ENCODE measurements around the gene SLC1A7.

DNA sequence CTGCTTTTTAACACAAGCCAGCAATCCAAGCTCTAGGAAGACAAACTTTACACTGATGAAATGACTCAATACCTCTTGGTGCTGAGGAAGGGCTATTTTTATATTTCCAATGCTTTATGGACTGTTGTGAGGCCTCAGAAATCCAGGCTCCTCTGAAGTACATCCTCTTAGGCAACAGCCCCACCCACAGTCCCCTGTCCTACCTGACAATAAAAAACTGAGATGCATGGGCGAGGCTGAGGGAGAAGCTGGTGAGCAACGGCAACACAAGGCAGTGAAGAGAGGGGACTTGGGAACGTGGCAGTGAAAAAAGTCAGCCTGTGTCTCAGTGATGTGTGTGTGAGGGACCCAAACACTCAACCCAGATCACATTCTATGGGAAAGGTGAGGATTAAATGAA is 44.1 kb upstream of the SLC1A7 start:
- TF ChIP-seq, protein P1, sequence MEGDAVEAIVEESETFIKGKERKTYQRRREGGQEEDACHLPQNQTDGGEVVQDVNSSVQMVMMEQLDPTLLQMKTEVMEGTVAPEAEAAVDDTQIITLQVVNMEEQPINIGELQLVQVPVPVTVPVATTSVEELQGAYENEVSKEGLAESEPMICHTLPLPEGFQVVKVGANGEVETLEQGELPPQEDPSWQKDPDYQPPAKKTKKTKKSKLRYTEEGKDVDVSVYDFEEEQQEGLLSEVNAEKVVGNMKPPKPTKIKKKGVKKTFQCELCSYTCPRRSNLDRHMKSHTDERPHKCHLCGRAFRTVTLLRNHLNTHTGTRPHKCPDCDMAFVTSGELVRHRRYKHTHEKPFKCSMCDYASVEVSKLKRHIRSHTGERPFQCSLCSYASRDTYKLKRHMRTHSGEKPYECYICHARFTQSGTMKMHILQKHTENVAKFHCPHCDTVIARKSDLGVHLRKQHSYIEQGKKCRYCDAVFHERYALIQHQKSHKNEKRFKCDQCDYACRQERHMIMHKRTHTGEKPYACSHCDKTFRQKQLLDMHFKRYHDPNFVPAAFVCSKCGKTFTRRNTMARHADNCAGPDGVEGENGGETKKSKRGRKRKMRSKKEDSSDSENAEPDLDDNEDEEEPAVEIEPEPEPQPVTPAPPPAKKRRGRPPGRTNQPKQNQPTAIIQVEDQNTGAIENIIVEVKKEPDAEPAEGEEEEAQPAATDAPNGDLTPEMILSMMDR (IDR thresholded peaks at IDR 0.05; ENCODE audit: low read depth, low read length, poor library complexity, severe bottlenecking): no peak
- TF ChIP-seq EZH2phosphoT487 (IDR thresholded peaks at IDR 0.05; ENCODE audit: borderline replicate concordance, low read length): no peak
